ENCODE measurements around the gene AHRR. TPM values are rescaled to one million over a fixed set of nuclear protein-coding genes. Genes with fewer than 3 reads are reported as not detected.

The AHRR gene
- total and polyA plus RNA-seq, 9 donors = 1.4 to 6.9 (median 2.8) TPM

- DNase-seq = peak; percentile 89
- peaks cover 19% of the 10 kb centered on the region for H3K36me3 ChIP-seq (ENCODE audit: control insufficient read depth, insufficient read depth, low read length)
- H3K27ac ChIP-seq (ENCODE audit: low read length) = peak within 1 kb of the TSS; percentile 51
- no peaks in the 10 kb centered on the region for H3K9me3 ChIP-seq (replicated peaks; ENCODE audit: control insufficient read depth, low read depth, low read length)
- H3K4me3 ChIP-seq (ENCODE audit: low read length) = peak within 1 kb of the TSS; percentile 68
- WGBS (ENCODE audit: insufficient coverage) = 4% methylated on average over 66 of the region's 73 CpGs
- H3K4me1 ChIP-seq (ENCODE audit: control insufficient read depth, insufficient read depth, low read length) = peaks cover 15% of the 10 kb centered on the region
- no peaks in the 10 kb centered on the region for H3K27me3 ChIP-seq (ENCODE audit: control insufficient read depth, insufficient read depth, low read length)
These were observed 121.1 kb downstream of the AHRR start, which contains the start of gene EXOC3 for GRCh38 chr5:442335-443238. Gene EXOC3, plus strand, starts transcription at chr5:443176. Its CDS starts 3,030 bp downstream, at chr5:446206.

GRCh38 chr5:443239-444151 lies 122.0 kb downstream of the AHRR start:
- Histone ChIP-seq H3K27me3 (ENCODE audit: control insufficient read depth, insufficient read depth, low read length) (no peaks in the 10 kb centered on the region), H3K36me3 (ENCODE audit: control insufficient read depth, insufficient read depth, low read length) (peaks cover 28% of the 10 kb centered on the region), H3K9me3 (replicated peaks; ENCODE audit: control insufficient read depth, low read depth, low read length) (no peaks in the 10 kb centered on the region), H3K4me3 (ENCODE audit: low read length) (peak overlapping the region; percentile 68), H3K4me1 (ENCODE audit: control insufficient read depth, insufficient read depth, low read length) (peaks cover 14% of the 10 kb centered on the region), H3K27ac (ENCODE audit: low read length) (no peak overlapping the region)
- DNase-seq = no peak
- 19% methylated on average over 50 of the region's 62 CpGs for WGBS (ENCODE audit: insufficient coverage)

- DNase-seq = no peak
- no peaks in the 10 kb centered on the region for H3K9me3 ChIP-seq (replicated peaks; ENCODE audit: control insufficient read depth, low read depth, low read length)
- no peak overlapping the region for H3K27ac ChIP-seq (ENCODE audit: low read length)
- WGBS (ENCODE audit: insufficient coverage) = 56% methylated on average over 3 of the region's 8 CpGs
- peaks cover 35% of the 10 kb centered on the region for H3K36me3 ChIP-seq (ENCODE audit: control insufficient read depth, insufficient read depth, low read length)
- peaks cover 14% of the 10 kb centered on the region for H3K4me1 ChIP-seq (ENCODE audit: control insufficient read depth, insufficient read depth, low read length)
- no peaks in the 10 kb centered on the region for H3K27me3 ChIP-seq (ENCODE audit: control insufficient read depth, insufficient read depth, low read length)
- peak overlapping the region; percentile 68 for H3K4me3 ChIP-seq (ENCODE audit: low read length)
These were observed 122.7 kb downstream of the AHRR start for GRCh38 chr5:444226-444625.

GRCh38 chr5:445591-445990 lies 124.1 kb downstream of the AHRR start:
- Histone ChIP-seq H3K9me3 (replicated peaks; ENCODE audit: control insufficient read depth, low read depth, low read length) (peaks cover 2% of the 10 kb centered on the region), H3K4me3 (ENCODE audit: low read length) (no peak overlapping the region), H3K36me3 (ENCODE audit: control insufficient read depth, insufficient read depth, low read length) (peaks cover 45% of the 10 kb centered on the region), H3K27me3 (ENCODE audit: control insufficient read depth, insufficient read depth, low read length) (no peaks in the 10 kb centered on the region), H3K27ac (ENCODE audit: low read length) (no peak overlapping the region), H3K4me1 (ENCODE audit: control insufficient read depth, insufficient read depth, low read length) (peaks cover 14% of the 10 kb centered on the region)
- DNase-seq = no peak
- 91% methylated on average over 5 of the region's 10 CpGs for WGBS (ENCODE audit: insufficient coverage)

- H3K4me1 ChIP-seq (ENCODE audit: control insufficient read depth, insufficient read depth, low read length) = peaks cover 14% of the 10 kb centered on the region
- H3K36me3 ChIP-seq (ENCODE audit: control insufficient read depth, insufficient read depth, low read length) = peaks cover 45% of the 10 kb centered on the region
These were observed 124.8 kb downstream of the AHRR start for GRCh38 chr5:446066-446882.

GRCh38 chr5:446883-447263 lies 125.4 kb downstream of the AHRR start:
- peaks cover 14% of the 10 kb centered on the region for H3K4me1 ChIP-seq (ENCODE audit: control insufficient read depth, insufficient read depth, low read length)
- 61% methylated on average over 7 of the region's 7 CpGs for WGBS (ENCODE audit: insufficient coverage)
- no peaks in the 10 kb centered on the region for H3K27me3 ChIP-seq (ENCODE audit: control insufficient read depth, insufficient read depth, low read length)
- DNase-seq = peak; percentile 47
- peaks cover 7% of the 10 kb centered on the region for H3K9me3 ChIP-seq (replicated peaks; ENCODE audit: control insufficient read depth, low read depth, low read length)
- H3K27ac ChIP-seq (ENCODE audit: low read length) = no peak overlapping the region
- no peak overlapping the region for H3K4me3 ChIP-seq (ENCODE audit: low read length)
- H3K36me3 ChIP-seq (ENCODE audit: control insufficient read depth, insufficient read depth, low read length) = peaks cover 50% of the 10 kb centered on the region

More at GRCh38 chr5:446066-446882, 124.8 kb downstream of the AHRR start:
- H3K4me3 ChIP-seq (ENCODE audit: low read length) = no peak overlapping the region
- no peak for DNase-seq
- no peak overlapping the region for H3K27ac ChIP-seq (ENCODE audit: low read length)
- 89% methylated on average over 16 of the region's 19 CpGs for WGBS (ENCODE audit: insufficient coverage)
- H3K9me3 ChIP-seq (replicated peaks; ENCODE audit: control insufficient read depth, low read depth, low read length) = peaks cover 2% of the 10 kb centered on the region
- no peaks in the 10 kb centered on the region for H3K27me3 ChIP-seq (ENCODE audit: control insufficient read depth, insufficient read depth, low read length)

GRCh38 chr5:447501-447900 lies 126.0 kb downstream of the AHRR start:
- H3K27me3 ChIP-seq (ENCODE audit: control insufficient read depth, insufficient read depth, low read length) = no peaks in the 10 kb centered on the region
- no peak overlapping the region for H3K27ac ChIP-seq (ENCODE audit: low read length)
- peaks cover 54% of the 10 kb centered on the region for H3K36me3 ChIP-seq (ENCODE audit: control insufficient read depth, insufficient read depth, low read length)
- no peak for DNase-seq
- 94% methylated on average over 21 of the region's 21 CpGs for WGBS (ENCODE audit: insufficient coverage)
- H3K4me1 ChIP-seq (ENCODE audit: control insufficient read depth, insufficient read depth, low read length) = peaks cover 9% of the 10 kb centered on the region
- peaks cover 13% of the 10 kb centered on the region for H3K9me3 ChIP-seq (replicated peaks; ENCODE audit: control insufficient read depth, low read depth, low read length)
- no peak overlapping the region for H3K4me3 ChIP-seq (ENCODE audit: low read length)

- peaks cover 9% of the 10 kb centered on the region for H3K4me1 ChIP-seq (ENCODE audit: control insufficient read depth, insufficient read depth, low read length)
- H3K27ac ChIP-seq (ENCODE audit: low read length) = no peak overlapping the region
- 87% methylated on average over 21 of the region's 21 CpGs for WGBS (ENCODE audit: insufficient coverage)
- H3K9me3 ChIP-seq (replicated peaks; ENCODE audit: control insufficient read depth, low read depth, low read length) = peaks cover 14% of the 10 kb centered on the region
- H3K36me3 ChIP-seq (ENCODE audit: control insufficient read depth, insufficient read depth, low read length) = peaks cover 61% of the 10 kb centered on the region
- H3K27me3 ChIP-seq (ENCODE audit: control insufficient read depth, insufficient read depth, low read length) = no peaks in the 10 kb centered on the region
- H3K4me3 ChIP-seq (ENCODE audit: low read length) = no peak overlapping the region
- DNase-seq = peak; percentile 69
These were observed 126.7 kb downstream of the AHRR start for GRCh38 chr5:448061-448765.

GRCh38 chr5:448766-449090 lies 127.2 kb downstream of the AHRR start:
- no peak for DNase-seq
- Histone ChIP-seq H3K4me3 (ENCODE audit: low read length) (no peak overlapping the region), H3K27ac (ENCODE audit: low read length) (no peak overlapping the region), H3K4me1 (ENCODE audit: control insufficient read depth, insufficient read depth, low read length) (peaks cover 5% of the 10 kb centered on the region), H3K27me3 (ENCODE audit: control insufficient read depth, insufficient read depth, low read length) (no peaks in the 10 kb centered on the region), H3K9me3 (replicated peaks; ENCODE audit: control insufficient read depth, low read depth, low read length) (peaks cover 14% of the 10 kb centered on the region), H3K36me3 (ENCODE audit: control insufficient read depth, insufficient read depth, low read length) (peaks cover 67% of the 10 kb centered on the region)
- WGBS (ENCODE audit: insufficient coverage) = 90% methylated on average over 12 of the region's 12 CpGs

All from muscle of leg (tissue), 11 donors.